MM.1S (cell line): ENCODE data around the gene WSB1.

ENCODE experiments used
- DNase-seq: peaks from one replicate; pipeline ENCODE4 v3.0.0-alpha.2; 2015
- H2AFZ ChIP-seq: fragments of 300-600 bp; sonication (generic); 2 replicates; pipeline ENCODE4 v1.6.0; 2016; ENCODE audit warnings: antibody characterized with exemption, low read length
- H3F3A ChIP-seq: fragments of 300-600 bp; sonication (generic); 2 replicates; pipeline ENCODE4 v1.6.1; 2016; ENCODE audit warnings: mild to moderate bottlenecking, antibody characterized with exemption, low read length, moderate library complexity, mixed read lengths; ENCODE audit not compliant: insufficient read depth
- H3K27ac ChIP-seq: fragments of 300-600 bp; sonication (generic); 2 replicates; pipeline ENCODE4 v1.5.1; 2016; ENCODE audit warnings: mild to moderate bottlenecking, low read length
- H3K27me3 ChIP-seq: fragments of 300-600 bp; sonication (generic); replicated peaks from 2 replicates; pipeline ENCODE4 v1.6.0; 2016; ENCODE audit warnings: low read length; ENCODE audit not compliant: insufficient read depth
- H3K36me3 ChIP-seq: fragments of 300-600 bp; sonication (generic); replicated peaks from 2 replicates; pipeline ENCODE4 v1.6.1; 2016; ENCODE audit warnings: mild to moderate bottlenecking, low read length, mixed read lengths; ENCODE audit not compliant: insufficient read depth
- H3K4me1 ChIP-seq: fragments of 300-600 bp; sonication (generic); 2 replicates; pipeline ENCODE4 v1.6.1; 2016; ENCODE audit warnings: low read length, mixed read lengths
- H3K4me2 ChIP-seq: fragments of 300-600 bp; sonication (generic); 2 replicates; pipeline ENCODE4 v1.6.0; 2016; ENCODE audit warnings: low read depth, low read length
- H3K4me3 ChIP-seq: fragments of 300-600 bp; sonication (generic); 2 replicates; pipeline ENCODE4 v1.5.1; 2016; ENCODE audit warnings: low read length, mixed read lengths
- H3K79me2 ChIP-seq: fragments of 300-600 bp; sonication (generic); 2 replicates; pipeline ENCODE4 v1.6.1; 2016; ENCODE audit warnings: mixed run types, low read length, mixed read lengths
- H3K9ac ChIP-seq: fragments of 300-600 bp; sonication (generic); 2 replicates; pipeline ENCODE4 v1.6.1; 2016; ENCODE audit warnings: low read length, mixed read lengths
- H3K9me2 ChIP-seq: fragments of 300-600 bp; sonication (generic); replicated peaks from 2 replicates; pipeline ENCODE4 v1.6.1; 2016; ENCODE audit warnings: mild to moderate bottlenecking, low read length, mixed read lengths; ENCODE audit not compliant: insufficient read depth
- H3K9me3 ChIP-seq: fragments of 300-600 bp; sonication (generic); replicated peaks from 2 replicates; pipeline ENCODE4 v1.6.1; 2016; ENCODE audit warnings: mild to moderate bottlenecking, low read length, mixed read lengths; ENCODE audit not compliant: insufficient read depth
- H4K20me1 ChIP-seq: fragments of 300-600 bp; sonication (generic); 2 replicates; pipeline ENCODE4 v1.6.1; 2016; ENCODE audit warnings: mild to moderate bottlenecking, low read length, moderate library complexity, mixed read lengths; ENCODE audit not compliant: insufficient read depth
- EZH2 ChIP-seq: fragments of 300-600 bp; sonication (generic); optimal IDR thresholded peaks from 2 replicates; pipeline ENCODE3; 2017; ENCODE audit warnings: low read depth, mild to moderate bottlenecking, antibody characterized with exemption, low read length, mixed read lengths
- EZH2phosphoT487 ChIP-seq: fragments of 300-600 bp; sonication (generic); IDR thresholded peaks from 2 replicates; pipeline ENCODE4 v1.6.1; 2018; ENCODE audit warnings: antibody characterized with exemption, low read length
- TF ChIP-seq, protein P1 (sequence below): fragments of 300-600 bp; sonication (generic); IDR thresholded peaks from 2 replicates; pipeline ENCODE4 v1.5.1; 2016; ENCODE audit warnings: antibody characterized with exemption, low read length, mixed read lengths

The WSB1 gene

DNA sequence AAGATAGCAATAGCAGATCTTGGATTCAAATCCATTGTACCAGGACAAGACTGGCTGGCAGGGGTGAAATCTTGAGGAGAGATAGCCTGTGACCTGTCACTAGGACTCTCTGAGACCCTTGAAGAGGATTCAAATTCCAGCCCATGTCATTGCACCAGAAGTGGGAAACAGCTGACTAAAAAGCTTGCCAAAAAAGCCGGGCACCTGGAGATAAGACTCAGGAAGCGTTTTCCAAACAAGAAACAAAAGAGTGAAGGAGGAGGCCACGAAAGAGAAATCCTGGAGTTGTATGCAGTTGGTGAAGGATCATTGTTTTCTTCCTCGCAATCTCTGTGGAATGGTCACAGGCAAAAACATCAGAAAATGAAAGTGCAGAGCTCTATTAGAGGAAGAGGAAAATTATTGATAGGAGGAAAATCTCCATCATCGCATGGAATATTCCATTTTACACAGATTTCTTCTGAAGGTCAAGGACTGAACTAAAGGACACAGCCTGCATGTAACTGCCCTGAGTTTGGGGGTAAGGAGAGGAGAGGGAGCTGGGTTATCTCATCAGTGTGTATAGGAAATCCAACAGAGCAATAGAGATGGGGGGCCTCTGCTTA is 9.0 kb upstream of the WSB1 start:
- Histone ChIP-seq H3K27ac (no peak overlapping the region), H3F3A (no peaks in the 10 kb centered on the region), H3K9me3 (no peaks in the 10 kb centered on the region), H3K79me2 (no peaks in the 10 kb centered on the region), H3K36me3 (no peaks in the 10 kb centered on the region), H3K27me3 (no peaks in the 10 kb centered on the region), H3K9me2 (no peaks in the 10 kb centered on the region), H3K9ac (no peak overlapping the region), H4K20me1 (no peaks in the 10 kb centered on the region), H3K4me2 (no peak overlapping the region), H3K4me3 (no peak overlapping the region), H3K4me1 (peaks cover 11% of the 10 kb centered on the region; the same call in 1 of the 2 replicates), H2AFZ (no peak overlapping the region)
- DNase-seq = no peak
- TF ChIP-seq EZH2phosphoT487 = no peak
- TF ChIP-seq, protein P1, sequence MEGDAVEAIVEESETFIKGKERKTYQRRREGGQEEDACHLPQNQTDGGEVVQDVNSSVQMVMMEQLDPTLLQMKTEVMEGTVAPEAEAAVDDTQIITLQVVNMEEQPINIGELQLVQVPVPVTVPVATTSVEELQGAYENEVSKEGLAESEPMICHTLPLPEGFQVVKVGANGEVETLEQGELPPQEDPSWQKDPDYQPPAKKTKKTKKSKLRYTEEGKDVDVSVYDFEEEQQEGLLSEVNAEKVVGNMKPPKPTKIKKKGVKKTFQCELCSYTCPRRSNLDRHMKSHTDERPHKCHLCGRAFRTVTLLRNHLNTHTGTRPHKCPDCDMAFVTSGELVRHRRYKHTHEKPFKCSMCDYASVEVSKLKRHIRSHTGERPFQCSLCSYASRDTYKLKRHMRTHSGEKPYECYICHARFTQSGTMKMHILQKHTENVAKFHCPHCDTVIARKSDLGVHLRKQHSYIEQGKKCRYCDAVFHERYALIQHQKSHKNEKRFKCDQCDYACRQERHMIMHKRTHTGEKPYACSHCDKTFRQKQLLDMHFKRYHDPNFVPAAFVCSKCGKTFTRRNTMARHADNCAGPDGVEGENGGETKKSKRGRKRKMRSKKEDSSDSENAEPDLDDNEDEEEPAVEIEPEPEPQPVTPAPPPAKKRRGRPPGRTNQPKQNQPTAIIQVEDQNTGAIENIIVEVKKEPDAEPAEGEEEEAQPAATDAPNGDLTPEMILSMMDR = no peak
- no peak for TF ChIP-seq EZH2

DNA sequence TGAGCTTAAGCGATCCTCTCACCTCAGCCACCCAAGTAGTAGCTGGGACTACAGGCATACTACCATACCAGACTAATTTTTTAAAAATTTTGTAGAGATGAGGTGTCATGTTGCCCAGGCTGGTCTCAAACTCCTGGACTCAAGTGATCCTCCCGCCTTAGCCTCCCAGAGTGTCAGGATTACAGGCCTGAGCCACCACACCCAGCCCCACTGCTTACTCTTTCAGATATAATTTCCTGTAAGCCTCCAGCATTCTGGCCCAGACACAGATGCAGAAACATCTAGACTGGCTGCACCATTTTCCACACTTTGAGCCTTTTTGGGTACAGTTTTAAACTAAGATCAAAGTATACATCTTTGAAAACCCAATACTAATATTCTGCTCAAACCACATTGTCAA is 8.4 kb upstream of the WSB1 start:
- H4K20me1 ChIP-seq = no peaks in the 10 kb centered on the region
- no peak for TF ChIP-seq EZH2
- TF ChIP-seq, protein P1 = no peak
- TF ChIP-seq EZH2phosphoT487 = no peak
- no peaks in the 10 kb centered on the region for H3K9me3 ChIP-seq
- no peak overlapping the region for H3K4me3 ChIP-seq
- H3K9ac ChIP-seq = no peak overlapping the region
- no peaks in the 10 kb centered on the region for H3K27me3 ChIP-seq
- H3F3A ChIP-seq = no peaks in the 10 kb centered on the region
- H3K27ac ChIP-seq = no peak overlapping the region
- H3K36me3 ChIP-seq = no peaks in the 10 kb centered on the region
- H3K79me2 ChIP-seq = no peaks in the 10 kb centered on the region
- H3K4me1 ChIP-seq = peaks cover 11% of the 10 kb centered on the region; the same call in 1 of the 2 replicates
- H2AFZ ChIP-seq = no peak overlapping the region
- no peaks in the 10 kb centered on the region for H3K9me2 ChIP-seq
- DNase-seq = no peak
- H3K4me2 ChIP-seq = no peak overlapping the region

DNA sequence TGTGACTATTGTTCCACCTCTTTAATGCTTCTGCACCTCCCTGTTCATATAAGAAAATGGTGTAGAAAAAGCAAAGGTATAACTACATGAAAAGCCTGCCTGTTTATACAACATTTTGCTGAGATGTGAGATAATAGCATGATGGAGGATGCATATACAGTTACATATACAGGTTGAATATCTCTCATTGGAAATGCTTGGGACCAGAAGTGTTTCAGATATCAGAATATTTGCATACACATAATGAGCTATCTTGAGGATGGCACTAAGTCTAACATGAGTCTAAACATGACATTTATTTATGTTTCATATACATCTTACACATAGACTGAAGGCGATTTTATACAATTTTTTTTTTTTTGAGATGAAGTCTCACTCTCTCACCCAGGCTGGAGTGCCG is 5.7 kb upstream of the WSB1 start:
- Histone ChIP-seq H3K9me2 (no peaks in the 10 kb centered on the region), H3K36me3 (no peaks in the 10 kb centered on the region), H3K4me2 (no peak overlapping the region), H3K4me3 (no peak overlapping the region), H3K27me3 (no peaks in the 10 kb centered on the region), H3F3A (no peaks in the 10 kb centered on the region), H3K27ac (no peak overlapping the region), H2AFZ (no peak overlapping the region), H3K9me3 (no peaks in the 10 kb centered on the region), H3K79me2 (no peaks in the 10 kb centered on the region), H3K4me1 (peaks cover under 1% of the 10 kb centered on the region), H4K20me1 (no peaks in the 10 kb centered on the region), H3K9ac (no peak overlapping the region)
- no peak for TF ChIP-seq EZH2phosphoT487
- TF ChIP-seq EZH2 = no peak
- TF ChIP-seq, protein P1 = no peak
- no peak for DNase-seq
